A673 (cell line): ENCODE measurements around the gene SUPT3H.
"Not testable (repeated sequence)": the region's sequence is repeated elsewhere in the genome, so short reads cannot be mapped to it uniquely, and the experiment has no call there.

ENCODE experiments used
- EZH2 ChIP-seq: fragments of 200-600 bp; sonication (generic); IDR thresholded peaks from 2 replicates; pipeline ENCODE4 v1.6.1; 2017; ENCODE audit warnings: borderline replicate concordance, low read depth, mild to moderate bottlenecking, mixed read lengths, antibody characterized with exemption, low read length; ENCODE audit not compliant: poor library complexity, severe bottlenecking
- TF ChIP-seq, protein P1 (sequence below): fragments of 300-800, 200-600 bp; sonication (generic); conservative IDR thresholded peaks from 2 replicates; pipeline ENCODE4 v1.5.1; 2017; ENCODE audit warnings: low read depth, mild to moderate bottlenecking, antibody characterized with exemption, low read length, moderate library complexity, mixed read lengths

DNA sequence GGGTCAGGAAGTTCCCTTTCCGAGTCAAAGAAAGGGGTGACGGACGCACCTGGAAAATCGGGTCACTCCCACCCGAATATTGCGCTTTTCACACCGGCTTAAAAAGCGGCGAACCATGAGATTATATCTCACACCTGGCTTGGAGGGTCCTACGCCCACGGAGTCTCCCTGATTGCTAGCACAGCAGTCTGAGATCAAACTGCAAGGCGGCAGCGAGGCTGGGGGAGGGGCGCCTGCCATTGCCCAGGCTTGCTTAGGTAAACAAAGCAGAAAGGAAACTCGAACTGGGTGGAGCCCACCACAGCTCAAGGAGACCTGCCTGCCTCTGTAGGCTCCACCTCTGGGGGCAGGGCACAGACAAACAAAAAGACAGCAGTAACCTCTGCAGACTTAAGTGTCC is 315.1 kb downstream of the SUPT3H start:
- not testable (repeated sequence) for TF ChIP-seq EZH2
- TF ChIP-seq, protein P1, sequence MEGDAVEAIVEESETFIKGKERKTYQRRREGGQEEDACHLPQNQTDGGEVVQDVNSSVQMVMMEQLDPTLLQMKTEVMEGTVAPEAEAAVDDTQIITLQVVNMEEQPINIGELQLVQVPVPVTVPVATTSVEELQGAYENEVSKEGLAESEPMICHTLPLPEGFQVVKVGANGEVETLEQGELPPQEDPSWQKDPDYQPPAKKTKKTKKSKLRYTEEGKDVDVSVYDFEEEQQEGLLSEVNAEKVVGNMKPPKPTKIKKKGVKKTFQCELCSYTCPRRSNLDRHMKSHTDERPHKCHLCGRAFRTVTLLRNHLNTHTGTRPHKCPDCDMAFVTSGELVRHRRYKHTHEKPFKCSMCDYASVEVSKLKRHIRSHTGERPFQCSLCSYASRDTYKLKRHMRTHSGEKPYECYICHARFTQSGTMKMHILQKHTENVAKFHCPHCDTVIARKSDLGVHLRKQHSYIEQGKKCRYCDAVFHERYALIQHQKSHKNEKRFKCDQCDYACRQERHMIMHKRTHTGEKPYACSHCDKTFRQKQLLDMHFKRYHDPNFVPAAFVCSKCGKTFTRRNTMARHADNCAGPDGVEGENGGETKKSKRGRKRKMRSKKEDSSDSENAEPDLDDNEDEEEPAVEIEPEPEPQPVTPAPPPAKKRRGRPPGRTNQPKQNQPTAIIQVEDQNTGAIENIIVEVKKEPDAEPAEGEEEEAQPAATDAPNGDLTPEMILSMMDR, result not testable (repeated sequence)
